Liver (tissue), 3 donors: ENCODE measurements around the gene CCIN.

Source experiments
- GABPA ChIP-seq, 2 donors: IDR thresholded peaks in 1 of 2; conservative IDR thresholded peaks in 1 of 2; 2 replicates each; pipeline ENCODE4 v1.6.1; 2016; ENCODE audit warnings: antibody characterized with exemption in 2 of 2, mild to moderate bottlenecking in 1 of 2, moderate library complexity in 1 of 2
- HNF4G ChIP-seq: IDR thresholded peaks from 2 replicates; pipeline ENCODE4 v1.6.1; 2016; ENCODE audit warnings: antibody characterized with exemption
- TF ChIP-seq, protein P1 (sequence below): fragments of 150-350 bp; IDR thresholded peaks from 2 replicates; pipeline ENCODE4 v1.5.1; 2017; ENCODE audit warnings: improper control_type of control experiment, low read depth, low read length; ENCODE audit not compliant: missing input control
- TF ChIP-seq, protein P2 (sequence below): IDR thresholded peaks from 2 replicates; pipeline ENCODE4 v1.6.1; 2016; ENCODE audit warnings: antibody characterized with exemption, mild to moderate bottlenecking
- donor health status: healthy.
- donor health status: healthy.

DNA sequence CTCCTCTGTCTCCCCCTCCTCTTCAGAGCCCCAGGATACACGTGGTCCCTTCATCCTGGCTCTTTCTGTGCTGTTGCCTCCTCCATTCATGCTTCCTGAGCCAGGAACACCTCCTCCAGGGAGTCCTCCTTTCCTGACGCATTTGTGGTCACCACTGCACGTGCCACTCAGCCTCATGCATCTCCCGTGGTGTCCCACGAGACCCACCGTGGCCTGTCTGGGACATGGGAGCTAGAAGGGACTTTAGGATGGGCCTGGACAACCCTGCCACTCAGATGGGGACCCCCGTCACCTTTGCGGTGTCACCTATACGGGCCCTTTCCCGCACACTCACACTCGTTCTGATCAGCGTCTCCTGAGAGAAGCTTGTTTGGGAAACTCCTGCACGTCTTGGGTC, 25.9 kb upstream of the CCIN start:
- no peak for TF ChIP-seq HNF4G
- TF ChIP-seq, protein P1, sequence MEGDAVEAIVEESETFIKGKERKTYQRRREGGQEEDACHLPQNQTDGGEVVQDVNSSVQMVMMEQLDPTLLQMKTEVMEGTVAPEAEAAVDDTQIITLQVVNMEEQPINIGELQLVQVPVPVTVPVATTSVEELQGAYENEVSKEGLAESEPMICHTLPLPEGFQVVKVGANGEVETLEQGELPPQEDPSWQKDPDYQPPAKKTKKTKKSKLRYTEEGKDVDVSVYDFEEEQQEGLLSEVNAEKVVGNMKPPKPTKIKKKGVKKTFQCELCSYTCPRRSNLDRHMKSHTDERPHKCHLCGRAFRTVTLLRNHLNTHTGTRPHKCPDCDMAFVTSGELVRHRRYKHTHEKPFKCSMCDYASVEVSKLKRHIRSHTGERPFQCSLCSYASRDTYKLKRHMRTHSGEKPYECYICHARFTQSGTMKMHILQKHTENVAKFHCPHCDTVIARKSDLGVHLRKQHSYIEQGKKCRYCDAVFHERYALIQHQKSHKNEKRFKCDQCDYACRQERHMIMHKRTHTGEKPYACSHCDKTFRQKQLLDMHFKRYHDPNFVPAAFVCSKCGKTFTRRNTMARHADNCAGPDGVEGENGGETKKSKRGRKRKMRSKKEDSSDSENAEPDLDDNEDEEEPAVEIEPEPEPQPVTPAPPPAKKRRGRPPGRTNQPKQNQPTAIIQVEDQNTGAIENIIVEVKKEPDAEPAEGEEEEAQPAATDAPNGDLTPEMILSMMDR, result no peak
- TF ChIP-seq, protein P2, sequence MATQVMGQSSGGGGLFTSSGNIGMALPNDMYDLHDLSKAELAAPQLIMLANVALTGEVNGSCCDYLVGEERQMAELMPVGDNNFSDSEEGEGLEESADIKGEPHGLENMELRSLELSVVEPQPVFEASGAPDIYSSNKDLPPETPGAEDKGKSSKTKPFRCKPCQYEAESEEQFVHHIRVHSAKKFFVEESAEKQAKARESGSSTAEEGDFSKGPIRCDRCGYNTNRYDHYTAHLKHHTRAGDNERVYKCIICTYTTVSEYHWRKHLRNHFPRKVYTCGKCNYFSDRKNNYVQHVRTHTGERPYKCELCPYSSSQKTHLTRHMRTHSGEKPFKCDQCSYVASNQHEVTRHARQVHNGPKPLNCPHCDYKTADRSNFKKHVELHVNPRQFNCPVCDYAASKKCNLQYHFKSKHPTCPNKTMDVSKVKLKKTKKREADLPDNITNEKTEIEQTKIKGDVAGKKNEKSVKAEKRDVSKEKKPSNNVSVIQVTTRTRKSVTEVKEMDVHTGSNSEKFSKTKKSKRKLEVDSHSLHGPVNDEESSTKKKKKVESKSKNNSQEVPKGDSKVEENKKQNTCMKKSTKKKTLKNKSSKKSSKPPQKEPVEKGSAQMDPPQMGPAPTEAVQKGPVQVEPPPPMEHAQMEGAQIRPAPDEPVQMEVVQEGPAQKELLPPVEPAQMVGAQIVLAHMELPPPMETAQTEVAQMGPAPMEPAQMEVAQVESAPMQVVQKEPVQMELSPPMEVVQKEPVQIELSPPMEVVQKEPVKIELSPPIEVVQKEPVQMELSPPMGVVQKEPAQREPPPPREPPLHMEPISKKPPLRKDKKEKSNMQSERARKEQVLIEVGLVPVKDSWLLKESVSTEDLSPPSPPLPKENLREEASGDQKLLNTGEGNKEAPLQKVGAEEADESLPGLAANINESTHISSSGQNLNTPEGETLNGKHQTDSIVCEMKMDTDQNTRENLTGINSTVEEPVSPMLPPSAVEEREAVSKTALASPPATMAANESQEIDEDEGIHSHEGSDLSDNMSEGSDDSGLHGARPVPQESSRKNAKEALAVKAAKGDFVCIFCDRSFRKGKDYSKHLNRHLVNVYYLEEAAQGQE, result no peak
- no peak for TF ChIP-seq GABPA (IDR thresholded peaks at IDR 0.05 in 1 of 2, conservative IDR thresholded peaks at IDR 0.05 in 1 of 2)
